ENCODE results near the gene PROM1.
A peak's percentile ranks its signal among the peaks of the same experiment; 100 is the strongest.

PROM1 gene

DNA sequence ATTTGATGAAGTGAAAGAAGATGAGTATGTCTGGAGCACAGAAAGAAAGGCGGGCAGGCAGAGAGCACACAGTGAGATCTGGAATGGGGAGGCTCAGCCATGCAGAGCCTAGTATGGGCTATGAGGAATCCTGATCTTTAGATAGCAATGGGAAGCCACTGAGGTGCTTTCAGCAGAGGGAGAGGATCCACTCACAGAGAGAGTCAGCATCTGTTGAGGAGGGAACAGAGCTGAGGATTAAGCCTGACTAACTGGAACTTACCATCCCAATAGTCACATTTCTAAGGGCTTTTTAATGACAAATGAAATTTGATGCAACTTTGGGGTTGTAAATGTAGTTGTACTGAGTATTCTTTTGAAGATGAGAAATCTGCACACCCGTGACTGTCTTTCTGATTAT lies 100.2 kb downstream of the PROM1 start:
- DNase-seq (ENCODE audit: low spot score), result no peak

DNA sequence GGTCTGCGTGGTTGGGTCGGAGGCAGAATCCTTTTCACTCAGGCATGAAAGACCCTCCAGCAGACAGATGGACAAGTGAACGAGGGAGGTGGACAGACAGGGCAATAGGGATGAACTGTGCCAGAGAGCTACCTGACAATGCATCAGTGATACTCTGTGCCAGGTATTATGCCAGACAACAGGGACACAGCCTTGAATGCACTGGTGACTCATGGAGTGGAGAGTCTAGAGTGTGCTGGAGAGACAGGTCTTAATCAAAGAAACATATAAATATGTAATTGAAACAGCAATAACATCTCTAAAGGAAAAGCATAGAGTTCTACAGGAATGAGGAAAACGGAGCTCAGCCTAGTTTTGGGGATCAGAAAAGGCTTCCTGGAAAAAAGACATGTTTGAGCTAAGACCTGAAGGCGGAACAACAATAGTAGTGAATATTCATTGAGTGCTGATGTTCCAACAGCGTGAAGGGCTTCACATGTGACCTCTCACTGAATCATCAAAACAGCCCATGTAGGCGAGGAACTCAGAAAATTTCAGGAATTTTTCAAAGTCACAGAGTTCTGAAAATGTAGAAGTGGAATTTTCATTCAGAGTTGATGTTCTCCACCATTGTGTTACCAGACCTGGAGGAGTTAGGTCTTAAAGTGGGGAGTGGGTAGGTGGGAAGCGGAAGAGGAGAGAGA lies 100.8 kb downstream of the PROM1 start:
- no peak for DNase-seq (ENCODE audit: low spot score)

DNA sequence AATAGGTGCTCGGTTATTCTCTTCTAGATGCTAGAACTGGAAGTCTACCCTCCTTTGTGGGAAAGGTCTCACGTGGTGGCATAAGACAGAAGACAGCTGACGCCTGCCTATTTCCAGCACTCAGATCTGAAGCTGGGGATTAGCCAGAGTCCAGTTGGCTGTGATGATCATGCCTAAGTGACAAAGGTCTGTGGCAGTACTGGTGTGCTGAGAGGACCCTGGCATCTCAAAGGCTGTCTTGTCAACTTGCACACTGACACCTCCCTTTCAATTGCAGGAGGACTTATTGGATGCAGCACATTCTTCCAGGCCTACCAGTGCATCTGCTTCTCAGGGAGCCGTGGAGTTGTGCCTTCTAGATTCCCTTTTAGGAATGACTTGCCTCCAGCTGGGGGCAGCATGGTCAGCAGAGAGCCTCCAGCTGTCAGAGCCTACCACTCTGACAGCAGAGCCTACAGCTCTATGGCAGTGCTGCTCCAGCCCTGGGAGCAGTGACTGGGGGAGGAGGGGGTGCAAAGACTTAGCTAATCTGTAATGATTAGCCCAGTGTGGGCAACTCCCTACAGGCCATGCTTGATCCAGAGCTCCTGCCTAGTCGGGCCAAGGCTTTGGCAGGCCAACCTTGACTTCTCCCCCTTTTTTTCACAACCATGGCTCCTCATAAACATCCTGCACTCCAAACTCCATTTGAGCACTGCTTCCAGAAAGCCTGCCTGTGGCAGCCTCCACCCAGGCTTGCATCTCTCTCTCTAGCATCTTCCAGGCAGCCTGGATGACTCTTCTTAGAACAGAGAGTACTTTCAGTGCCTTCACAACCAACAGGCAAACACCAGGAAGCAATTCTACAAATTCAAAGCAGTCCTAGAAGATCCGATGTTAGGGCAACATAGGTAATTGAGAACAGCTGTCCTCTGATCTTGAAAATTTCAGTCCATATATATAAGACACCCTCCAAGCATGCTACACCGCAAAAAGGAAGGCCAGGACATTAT lies 107.1 kb downstream of the PROM1 start:
- DNase-seq (ENCODE audit: low spot score), result no peak

DNA sequence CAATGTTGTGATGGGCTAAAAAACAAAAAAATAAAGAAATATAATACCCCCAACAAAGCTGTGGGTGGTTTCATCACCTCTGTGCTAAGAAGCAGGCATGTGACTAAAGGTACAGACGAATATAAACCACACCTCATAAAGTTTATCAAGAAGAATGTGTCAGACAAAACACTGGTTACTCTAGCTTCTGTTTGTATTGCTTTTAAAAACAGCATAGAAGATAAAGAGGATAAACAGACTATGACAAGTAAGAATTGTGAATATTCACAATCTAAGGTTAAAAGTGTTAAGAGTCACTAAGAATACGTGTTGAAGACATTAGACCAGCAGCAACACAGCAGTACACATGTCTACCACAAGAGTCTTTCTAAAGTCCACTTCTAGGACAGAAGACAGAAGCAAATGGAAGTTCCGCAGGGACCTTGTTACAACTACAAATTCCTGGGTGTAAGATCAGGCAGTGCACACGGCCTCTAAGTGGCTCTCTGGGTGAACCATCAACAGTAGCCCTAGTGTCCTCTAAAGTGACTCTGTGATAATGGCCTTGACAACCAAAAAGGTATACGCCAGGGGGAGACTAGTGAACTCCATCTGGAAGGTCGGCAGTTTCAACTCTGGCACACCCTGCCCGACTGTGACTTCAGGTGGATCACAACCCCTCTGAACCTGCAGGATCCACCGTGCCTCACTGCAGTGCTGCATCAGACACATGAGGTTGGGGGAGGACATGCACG lies 112.6 kb downstream of the PROM1 start:
- DNase-seq (ENCODE audit: low spot score), result no peak

DNA sequence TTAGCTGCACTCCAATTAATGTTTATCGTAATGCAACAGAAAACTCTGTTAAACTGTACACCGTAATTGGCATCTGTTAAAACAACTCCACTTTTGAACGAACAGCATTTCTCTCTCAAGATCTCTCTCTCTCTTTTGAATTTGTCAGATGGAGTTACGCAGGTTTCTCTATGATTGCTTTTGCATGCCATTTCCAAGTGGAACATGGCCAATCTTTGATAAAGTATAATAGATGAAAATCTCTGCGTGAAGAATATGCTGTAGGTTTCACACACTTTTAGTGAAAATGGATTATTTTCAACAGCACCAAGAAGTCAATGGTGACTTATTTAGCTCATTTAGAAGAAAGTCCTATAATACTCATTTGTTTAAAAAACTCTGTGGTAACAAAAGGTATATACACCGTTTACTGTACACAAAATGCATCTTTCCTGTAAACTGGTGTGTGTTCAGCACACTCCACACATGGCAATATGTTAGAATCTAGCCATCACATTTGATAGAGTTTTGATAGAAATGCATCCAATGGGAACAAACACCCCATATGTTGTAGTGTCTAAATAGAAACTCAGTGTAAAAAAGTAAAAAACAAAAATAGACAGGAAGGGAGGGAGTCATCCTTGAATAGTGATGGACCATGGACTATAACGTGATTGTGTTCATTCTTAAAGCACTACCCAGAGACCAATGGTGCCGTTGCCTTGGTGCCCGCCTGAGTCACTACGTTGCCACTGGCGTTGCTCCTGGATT lies 115.1 kb downstream of the PROM1 start:
- no peak for DNase-seq (ENCODE audit: low spot score)

DNA sequence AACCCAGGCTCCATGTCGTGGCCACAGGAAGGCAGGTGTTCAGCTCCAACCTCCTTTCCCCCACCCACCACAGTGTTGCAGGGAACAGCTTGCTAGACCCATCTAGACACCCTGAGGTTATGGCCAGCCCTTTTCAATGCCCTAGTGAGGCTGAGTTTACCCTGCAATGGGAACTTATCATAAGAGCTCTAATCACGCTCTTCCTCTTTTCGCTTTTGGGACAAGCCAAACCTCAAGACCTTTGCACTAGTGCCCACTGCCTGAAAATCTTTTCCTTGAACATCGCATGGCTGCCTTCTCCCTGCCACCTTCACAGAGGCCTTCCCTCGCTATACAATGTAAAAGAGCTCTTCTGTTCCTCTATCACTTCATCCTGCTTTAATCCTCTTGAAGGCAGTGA lies 118.5 kb downstream of the PROM1 start:
- no peak for DNase-seq (ENCODE audit: low spot score)

DNA sequence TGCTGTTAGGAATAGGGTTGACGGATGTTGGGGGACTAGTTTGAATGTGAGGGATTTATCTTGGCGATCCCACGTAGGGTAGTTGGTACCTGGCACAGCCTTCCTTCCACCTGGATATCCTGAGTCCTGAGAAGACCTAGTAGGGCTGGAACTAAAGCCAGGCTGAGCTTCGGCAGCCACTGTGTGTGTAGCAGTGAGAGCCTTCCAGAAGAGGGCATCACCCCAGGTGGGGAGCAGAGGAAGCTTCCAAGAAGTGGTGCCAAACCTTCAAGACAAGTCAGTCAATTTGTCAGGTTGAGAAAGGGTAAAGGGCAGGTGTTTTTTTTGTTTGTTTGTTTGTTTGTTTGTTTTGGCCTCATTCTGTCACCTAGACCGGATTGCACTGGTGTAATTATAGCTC lies 119.7 kb downstream of the PROM1 start:
- no peak for DNase-seq (ENCODE audit: low spot score)

DNA sequence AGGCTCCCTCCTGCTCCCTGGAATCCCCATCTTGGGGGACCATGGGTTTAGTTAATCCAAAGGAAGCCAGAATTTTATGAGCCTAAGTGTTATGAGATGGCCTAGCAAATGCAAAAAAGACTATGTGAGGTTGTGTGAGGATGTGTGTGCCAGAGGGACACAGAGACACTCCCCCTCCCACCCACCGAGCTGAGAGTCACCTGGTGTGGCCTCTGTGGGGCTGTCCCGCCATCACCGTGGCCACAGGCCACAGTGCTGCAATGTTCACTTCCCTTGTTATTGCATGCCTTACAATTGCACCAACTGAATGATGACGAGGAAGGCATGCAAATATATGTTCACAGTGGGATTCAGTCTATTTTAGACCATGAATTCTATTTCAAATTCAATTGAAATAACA lies 120.2 kb downstream of the PROM1 start:
- DNase-seq (ENCODE audit: low spot score), result no peak

DNA sequence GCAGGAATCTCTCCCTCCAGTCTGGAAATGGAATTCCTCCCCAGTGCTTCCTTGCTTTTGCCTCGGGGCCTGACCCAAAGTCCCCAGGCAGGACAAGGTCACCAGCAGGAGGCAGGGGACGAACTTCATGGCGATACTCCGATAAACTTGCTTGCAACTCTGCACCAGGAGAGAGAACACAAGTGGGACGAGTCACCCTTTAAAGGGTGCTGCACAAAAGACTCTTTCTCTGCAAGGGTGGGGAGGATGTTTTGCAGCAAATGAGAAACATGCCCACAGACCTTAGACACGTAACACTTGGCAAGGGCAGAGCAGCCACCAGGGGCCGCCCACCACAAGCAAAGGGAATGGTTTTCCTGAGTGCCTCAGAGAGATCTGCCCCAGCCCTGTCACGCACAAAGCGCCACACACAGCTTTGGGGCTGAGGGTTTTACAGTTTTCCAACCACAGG lies 120.8 kb downstream of the PROM1 start, which contains the start of gene FGFBP2:
Gene FGFBP2 (minus strand): TSS at position 175 of the 451 bp plus-strand sequence. CDS start 46 bp downstream, at position 129.
- DNase-seq (ENCODE audit: low spot score), result peak; percentile 7

DNA sequence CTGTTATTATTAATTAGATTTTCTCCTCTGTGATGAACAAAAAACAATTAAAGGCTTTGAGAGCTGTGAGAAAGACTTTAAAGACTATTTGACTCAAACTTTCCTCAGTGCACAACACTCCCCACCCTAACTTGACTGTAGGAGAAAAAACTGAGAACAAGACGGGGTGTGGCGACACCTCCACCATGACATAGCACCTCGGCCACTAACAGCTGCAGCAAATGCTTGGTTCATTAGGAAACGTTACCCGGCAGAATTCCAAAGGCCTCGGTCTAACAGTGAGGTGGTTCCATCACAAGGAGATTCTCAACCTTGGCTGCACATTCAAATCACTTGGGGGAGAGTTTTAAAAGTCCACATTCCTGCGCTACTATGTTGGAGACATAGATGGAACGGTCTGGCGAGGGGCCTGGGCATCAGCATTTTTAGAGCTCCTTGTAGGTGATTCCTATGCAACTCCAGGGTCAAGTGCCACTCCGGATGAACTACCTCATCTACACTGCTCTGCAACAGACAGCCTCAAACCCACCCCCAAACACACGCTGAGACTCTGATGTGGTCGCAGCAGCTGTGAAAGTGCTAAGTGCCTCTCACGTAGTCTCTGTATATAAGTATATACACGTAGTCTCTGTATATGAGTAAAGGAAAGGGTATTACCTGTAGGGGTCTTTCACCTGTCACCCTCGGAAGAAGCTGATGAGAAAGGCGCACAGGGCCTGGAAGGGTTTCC lies 121.9 kb downstream of the PROM1 start:
- no peak for DNase-seq (ENCODE audit: low spot score)

DNA sequence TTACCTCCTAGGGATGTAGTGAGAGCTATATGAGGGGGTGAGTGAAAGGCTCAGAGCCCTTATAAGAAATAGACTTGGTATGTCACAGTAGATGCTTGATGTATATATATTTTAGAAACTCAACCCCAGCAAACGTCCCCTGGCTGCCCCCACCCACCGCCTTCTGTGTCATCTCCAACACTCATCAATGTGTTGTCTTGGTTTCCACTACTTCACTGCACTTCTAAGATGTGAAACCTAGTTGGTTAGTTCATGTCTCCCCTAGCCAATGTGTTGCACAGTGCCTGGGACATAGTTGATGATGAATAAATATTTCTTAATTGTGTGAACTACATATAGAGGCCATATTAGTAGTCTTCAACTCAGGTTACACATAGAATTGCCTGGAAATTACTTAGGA lies 125.3 kb downstream of the PROM1 start:
- no peak for DNase-seq (ENCODE audit: low spot score)

DNA sequence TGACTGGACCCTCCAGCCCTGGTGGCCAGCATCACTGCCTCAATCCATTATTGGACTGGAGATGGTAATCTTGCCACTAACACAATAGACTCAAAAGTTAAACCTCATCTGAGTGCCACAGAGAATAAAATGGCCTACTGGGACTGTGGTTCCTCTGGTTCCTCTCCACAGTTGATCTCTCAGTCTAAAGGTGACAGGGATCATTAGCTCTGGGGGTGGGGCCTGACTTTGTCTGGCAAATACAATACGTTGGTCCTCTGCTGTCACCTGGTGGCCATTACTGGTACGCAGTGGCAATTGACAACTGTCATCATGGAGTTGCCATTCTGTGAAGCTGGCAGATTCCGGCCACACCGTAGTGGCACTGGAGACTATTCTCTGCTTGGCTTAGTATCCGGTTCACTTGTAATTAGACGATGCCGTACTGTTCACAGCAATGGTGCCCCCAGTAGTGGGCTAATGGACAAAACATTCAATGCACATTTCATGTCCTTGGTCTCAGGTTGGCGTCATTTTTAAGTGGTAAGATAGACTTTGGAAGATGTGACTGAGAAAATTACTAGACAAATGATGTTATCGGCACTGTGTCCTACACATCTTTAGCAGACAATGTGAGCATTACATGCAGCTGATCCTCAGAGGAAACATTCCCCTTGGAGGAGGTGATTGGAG lies 127.5 kb downstream of the PROM1 start:
- peak; percentile 40 for DNase-seq (ENCODE audit: low spot score)

DNA sequence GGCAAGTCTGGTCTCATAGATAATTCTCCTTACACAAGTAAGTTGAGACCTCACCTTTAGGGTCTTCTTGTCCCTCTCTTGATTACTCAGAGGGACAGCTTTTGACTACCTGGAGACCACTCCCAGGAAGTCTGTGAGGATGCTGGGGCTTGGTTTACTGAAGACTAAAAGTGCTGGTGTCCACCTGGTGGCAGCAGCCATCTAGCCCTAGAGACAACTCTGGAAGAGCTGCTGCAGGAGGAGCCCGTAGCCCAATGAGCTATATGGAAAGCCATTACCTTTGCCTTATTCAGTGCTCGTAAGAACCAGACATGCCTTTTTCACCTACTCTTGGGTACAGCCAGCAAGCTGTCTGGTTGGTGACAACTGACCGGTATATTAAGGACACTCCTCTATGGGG lies 128.2 kb downstream of the PROM1 start:
- DNase-seq (ENCODE audit: low spot score), result no peak

DNA sequence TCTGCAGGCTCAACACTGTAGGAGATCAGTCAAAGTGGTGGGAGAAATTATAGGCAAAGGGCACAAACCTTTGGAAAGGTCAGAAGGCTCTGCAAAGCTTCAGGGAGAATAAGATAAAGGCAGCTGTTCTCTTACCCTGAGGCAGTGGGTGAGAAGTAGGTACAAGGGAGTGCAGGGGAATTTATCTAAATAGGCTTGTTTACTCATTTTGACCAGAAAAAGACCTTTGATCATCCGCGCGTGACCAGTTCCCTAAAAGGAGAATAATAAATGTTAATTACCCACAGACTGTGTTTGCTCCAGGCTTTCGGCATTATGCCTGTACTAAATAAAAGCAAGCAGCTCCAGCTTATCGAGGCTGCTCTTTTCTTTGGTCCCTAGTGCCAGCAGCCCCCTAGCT lies 130.2 kb downstream of the PROM1 start:
- DNase-seq (ENCODE audit: low spot score), result no peak

DNA sequence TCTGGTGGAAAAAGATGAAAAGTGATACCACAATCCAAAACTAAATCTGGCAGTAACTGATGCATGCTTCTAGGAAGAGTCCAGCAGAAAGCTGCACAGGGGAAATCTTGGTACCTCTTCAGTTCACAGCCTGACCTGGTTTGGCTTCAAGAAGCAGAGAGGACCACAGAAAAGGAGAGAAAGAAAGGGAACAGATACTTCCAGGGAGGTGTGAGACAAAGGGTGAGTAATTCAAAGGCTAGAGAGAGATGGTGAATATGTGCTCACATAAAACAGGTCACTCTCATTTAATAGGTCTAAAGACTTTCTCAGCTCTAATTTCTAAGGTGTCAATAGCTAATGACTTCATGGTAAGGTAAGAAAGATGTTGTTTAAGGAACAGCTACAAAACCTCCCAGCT lies 132.0 kb downstream of the PROM1 start:
- no peak for DNase-seq (ENCODE audit: low spot score)

DNA sequence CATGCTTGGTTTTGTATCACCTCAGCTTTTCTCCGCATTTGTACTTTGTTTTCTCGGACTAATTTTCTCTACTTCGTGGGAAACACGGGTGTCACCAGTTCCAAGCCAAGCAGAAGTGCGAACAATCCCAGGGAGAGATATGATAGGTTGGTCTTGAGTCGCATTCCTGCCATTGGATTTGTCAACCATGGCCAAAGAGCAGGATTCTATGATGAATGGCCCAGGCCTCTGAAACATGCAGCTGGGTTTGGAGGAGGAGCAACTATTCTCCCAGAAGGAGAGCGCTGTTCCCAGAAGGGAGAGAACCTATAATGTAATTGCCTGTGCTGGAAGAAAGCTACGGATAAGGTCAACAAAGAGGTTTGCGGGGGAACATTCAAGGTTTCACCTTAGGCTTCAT lies 135.0 kb downstream of the PROM1 start:
- DNase-seq (ENCODE audit: low spot score), result no peak

DNA sequence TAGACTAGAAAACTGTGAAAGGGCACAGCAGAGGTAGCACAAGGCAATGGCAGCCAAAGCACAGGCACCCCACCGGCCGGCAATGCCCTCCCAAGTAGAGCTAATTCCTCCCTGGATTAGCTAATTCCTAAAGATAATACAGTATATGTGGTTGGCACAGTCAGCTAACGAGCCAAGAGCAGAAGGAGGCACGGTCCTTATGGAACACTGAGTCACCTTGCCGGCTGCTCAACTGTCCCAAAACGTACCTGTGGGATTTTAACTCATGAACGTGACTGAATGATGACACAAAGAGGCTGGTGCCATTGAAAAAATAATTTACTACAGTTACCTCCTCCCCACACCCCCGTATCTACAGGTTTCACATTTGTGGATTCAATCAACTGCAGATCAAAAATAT lies 136.1 kb downstream of the PROM1 start:
- DNase-seq (ENCODE audit: low spot score), result no peak

DNA sequence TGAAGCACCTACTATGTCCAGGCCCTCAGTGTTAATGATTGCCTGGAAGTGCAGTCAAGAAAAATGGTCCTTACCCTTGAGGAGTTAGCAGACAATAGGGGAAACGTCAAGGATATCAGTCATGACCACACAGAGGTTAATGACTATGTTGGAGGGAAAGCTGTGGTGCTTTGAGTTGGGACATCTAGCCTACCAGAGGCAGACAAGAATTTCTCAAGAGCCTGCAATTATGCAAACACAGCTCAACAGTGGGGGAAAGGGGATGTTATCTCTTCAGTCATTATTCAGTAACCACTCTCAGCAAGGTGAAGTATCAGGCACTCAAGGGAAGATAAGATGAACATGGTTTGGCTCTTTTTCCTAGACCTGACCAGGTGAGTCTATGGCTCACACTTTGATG lies 138.3 kb downstream of the PROM1 start:
- no peak for DNase-seq (ENCODE audit: low spot score)

DNA sequence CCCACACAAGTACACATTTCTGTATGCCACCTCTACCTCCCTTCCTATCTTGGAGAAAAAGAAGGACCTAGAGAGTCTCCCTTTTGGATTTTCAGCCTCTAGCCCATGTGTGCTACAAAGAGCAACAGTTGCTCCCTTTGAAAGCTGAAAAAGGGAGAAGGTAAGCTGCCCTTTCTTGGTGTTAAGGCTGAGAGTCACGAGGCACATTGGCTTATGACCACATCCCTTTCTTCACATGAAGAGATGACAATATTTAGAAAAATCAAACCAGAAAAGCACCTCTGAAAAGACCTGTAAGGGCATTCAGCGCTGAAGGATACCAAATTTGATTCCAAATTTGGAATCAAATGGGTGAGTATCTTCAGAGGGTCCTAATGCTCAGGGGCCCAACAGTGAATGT lies 138.9 kb downstream of the PROM1 start:
- no peak for DNase-seq (ENCODE audit: low spot score)

DNA sequence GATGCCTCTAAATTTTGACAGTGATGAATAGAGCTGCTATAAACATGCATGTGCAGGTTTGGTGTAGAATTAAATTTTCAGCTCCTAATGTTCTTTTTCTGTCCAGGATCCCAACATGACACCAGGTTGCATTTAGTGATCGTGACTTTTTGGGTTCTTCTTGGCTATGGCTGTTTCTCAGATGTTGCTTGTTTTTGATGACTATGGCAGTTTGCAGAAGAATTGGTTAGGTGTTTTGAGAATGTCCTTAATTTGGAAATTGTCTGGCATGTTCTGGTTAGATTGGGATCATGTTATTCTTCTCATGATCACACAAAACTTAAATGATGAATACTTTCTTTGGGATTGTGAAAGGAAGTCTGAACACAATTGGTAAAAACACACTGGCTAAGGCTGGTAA lies 141.5 kb downstream of the PROM1 start:
- no peak for DNase-seq (ENCODE audit: low spot score)

All from globus pallidus (tissue), 1 donor.